HG03095 (cell line): ENCODE data around the gene BDH1.

Experiments
- ATAC-seq: cut with Tn5 transposase; IDR thresholded peaks from one replicate; pipeline ENCODE4 v1.9.1; 2021; ENCODE audit warnings: moderate library complexity; ENCODE audit not compliant: unreplicated experiment

BDH1 gene

DNA sequence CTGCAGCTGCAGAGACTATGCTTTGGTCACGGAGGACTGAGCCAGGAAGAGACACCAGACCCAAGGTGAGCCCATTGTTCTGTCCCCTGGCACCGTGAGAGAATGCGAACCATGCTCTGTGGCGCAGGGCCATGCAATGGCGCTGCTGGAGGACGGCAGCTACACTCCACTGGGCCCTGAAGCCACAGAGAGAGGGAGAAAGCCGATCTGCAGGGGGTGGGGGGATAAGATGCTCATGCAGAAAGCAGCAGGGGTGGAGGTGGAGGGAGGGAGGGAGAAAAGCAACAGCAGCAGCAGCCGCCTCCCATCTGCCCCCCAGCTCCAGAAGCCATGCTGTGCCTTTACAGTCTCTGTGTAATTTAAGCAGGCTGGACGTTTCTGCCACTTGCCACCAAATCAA, 5.3 kb downstream of the BDH1 start:
- no peak for ATAC-seq

DNA sequence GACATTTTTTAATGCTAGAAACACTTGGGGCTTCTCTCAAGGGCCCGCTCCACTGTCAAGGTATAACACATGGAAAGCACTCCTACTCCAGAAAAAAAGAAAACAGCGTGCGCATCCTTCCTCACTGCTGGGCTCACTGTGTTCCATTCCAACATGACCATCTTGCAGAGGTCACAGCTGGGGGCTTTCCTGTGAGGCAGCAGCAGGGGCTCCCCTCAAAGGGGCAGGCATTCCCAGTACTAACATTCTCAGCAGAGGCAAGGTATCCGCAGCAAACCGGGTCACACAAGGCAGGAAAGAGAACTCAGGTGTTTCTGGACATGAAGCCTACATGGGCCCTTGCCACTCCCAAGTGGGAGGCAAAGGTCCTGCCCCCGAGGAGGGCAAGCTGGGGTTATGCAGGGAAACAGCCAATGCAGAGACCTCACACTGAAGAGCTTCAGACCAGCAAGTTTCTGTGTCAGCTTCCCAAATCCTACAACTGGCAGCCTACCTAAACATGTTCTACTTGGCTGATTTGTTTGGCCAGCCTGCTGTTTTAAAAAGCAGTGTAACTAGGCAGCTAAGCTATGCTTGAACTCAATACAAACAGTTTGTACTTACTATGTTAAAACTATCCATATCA, 6.4 kb downstream of the BDH1 start:
- no peak for ATAC-seq

DNA sequence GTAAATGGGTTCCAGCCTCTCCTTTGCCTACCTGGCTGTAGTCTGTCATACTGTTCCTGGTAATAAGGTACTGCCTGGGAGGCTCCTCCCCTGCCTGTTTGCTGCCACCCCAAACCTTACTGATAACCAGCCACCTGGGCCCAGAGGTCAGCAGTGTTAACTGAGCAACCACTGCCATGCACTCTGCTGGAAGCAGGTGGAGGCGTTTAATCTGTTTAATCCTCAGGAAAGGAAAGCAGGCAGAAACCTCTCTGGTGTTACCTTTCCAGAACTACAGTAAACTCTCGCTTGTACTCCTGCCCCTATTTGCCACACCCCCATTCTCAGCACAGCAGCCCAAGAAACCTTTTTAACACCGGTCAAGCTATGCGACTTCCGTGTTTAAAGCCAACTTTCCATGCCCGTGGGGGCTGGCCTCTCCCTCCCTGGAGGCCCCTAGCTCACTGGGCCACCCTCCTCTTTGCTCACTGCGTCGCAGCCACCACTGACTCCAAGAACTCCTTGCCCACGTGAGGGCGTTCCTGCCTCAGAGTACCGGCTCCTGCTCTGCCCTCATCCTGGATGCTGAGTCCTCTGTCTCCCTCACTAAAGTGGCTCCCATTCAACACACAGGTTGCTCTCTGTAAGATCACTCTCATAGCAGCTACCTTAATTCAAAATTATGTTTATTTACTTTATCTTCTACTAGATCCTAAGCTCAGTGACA, 8.3 kb downstream of the BDH1 start:
- no peak for ATAC-seq

DNA sequence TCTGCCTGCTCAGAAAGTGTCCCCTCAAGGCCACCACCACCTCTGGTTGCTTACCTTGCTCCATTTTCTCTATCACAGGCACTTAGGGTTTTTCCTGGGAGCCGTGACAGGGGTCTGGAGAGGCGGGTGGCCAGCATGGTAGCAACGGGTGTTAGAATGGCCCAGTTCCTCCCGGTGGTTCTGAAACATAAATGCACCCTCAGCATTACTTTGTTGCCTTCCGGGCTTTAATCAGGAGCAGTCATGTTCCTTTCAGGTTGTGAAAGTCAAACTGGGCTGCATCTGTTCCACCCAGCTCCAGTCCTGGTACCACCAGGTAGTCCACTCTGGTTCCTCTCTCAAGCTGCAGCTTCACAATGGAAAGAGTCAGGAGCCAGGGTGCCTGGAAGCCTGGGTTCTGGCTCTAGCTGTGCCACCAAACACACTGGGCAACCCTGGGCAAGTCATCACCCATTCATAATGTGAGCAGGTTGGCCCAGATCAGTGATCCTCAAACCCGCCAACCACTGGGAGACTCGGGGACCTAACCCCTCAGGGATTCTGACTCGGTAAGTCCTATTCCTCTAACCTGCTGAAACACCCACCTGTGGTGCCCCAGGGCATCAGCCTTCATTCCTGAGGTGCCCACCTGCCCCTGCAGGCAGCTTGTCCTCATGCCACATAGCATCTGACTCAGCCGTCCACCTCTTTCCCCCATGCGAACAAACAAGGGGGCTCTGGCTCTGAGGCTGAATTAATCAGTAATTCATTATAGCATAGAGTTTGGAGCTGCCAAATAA, 9.3 kb downstream of the BDH1 start:
- no peak for ATAC-seq

DNA sequence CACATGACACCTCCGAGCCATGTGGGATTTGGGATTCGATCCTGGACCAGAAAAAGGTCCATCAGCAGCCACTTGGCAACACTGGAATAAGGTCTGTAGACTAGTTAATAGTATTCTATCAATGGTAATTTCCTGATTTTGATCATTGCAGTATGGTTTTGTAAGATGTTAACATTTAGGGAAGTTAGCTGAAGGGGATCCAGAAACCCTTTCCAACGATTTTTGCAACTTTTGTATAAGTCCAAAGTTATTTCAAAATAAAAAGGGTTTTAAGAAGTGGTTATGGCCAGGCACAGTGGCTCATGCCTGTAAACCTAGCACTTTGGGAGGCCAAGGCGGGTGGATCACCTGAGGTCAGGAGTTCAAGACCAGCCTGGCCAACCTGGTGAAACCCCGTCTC, 10.2 kb downstream of the BDH1 start:
- no peak for ATAC-seq

DNA sequence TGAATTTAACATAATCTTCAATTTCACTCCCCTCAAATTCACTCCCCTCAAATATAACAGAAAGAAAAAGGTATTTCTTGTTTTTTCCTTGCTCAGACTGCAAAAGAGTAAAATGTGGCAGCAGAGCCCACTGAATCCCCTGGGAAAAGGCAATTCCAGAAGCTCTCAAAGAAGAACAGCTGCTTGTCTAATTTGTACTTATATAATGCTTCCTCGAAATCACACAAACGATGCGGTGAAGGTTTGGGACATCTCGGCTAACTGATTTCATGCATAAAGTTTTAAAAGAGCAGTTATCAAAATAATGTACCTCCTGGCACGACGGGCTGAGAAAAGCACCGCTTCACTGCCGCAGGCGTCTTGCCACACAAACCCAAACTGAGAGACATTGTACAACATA, 10.7 kb downstream of the BDH1 start:
- ATAC-seq = no peak

DNA sequence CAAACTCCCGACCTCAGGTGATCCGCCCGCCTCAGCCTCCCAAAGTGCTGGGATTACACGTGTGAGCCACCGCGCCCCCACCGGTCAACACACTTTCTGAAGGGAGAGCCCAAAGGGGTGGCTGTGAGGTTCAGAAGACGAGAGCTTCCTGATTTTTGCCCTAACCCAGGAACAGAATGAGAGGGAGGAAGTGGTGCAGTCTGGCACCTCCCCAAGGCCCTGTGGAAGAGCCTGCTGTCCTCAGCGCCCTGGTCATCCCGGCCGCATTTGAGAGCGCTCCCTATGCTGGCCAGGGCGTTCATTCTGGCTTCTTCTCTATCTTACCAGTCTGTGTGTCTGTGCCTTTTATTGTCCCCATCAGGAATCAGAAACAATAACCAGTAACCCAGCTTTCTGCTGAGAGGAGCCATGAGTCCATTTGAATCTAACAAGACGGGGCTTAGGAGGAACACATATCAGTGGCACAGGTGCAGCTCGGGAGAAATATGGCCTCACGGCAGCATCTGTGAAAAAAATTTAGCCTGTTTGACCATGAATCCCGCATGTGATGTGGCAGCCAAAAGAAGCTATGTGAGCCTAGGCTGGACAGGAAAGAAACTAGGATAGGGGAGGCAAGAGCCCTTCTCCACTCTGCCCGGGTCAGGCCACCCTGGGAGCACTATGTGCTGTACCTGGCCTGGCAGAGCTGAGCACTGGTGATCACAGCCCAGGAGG, 12.9 kb downstream of the BDH1 start:
- no peak for ATAC-seq

DNA sequence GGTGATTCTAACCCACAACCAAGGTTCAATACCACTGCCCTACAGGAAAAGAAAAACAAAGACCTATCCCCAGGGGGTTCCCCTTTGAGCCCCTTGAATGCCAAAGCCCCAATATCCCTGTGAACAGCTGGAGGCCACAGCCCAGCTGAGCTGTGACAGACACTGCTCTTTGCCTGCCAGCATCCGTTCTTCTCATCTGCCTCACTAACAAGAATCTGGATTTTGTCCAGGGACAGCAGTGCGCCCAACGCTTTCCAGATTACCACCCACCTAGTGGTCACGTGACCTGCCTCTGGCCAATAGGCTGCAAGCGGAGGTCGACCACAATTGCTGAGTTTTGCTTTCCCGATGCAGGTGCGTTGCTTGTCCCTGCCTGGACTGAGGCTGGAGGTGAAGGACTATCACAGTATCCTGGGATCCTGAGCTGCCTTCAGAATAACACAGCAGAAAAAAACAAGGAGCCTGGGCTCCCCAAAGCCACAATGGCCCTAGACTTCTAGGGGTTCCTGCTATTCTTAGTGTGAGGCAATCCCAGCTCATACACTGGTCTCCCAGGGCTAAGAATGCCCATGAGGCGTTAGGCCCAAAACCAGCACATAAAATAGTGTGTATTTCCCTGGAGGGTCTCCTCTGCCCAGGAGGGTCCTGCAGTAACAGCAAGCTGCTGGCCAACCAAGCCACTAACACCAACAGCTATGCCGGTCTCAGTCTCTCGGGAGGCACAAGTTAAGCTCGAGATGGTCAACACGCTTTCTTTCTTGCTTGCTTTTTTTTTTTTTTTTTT, 13.8 kb downstream of the BDH1 start:
- no peak for ATAC-seq

DNA sequence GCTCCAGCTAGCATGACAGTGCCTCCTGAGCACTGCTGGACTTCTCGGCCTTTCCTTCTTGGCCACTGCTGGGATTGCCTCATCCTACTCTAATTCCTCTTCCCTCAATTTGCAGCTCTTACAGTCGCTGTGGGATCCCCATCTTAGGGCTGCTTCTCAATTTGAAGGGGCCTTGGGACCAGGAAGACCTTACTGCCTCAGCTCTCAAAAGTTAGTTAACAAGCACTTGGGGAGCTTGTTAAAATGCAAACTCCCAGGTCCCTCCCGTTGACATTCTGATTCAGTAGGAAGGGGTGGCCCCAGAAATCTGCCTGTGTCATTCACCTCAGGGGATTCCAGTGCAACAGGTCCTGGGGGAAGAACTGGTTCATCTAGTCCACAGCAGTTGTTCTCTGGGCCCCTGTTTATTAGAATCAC, 14.8 kb downstream of the BDH1 start:
- no peak for ATAC-seq

DNA sequence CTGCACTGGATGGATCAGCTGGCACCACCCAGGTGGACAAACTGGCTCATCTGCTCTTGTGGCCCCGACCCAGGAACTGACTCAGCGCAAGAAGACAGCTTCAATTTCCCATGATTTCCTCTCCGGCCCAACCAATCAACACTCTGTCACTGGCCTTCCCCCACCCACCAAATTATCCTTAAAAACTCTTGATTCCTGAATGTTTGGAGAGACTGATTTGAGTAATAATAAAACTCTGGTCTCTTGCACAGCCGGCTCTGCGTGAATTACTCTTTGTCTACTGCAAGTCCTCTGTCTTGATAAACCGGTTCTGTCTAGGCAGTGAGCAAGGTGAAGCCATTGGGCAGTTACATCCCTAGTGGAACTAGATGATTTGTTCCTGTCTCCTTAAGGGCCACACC, 16.1 kb downstream of the BDH1 start:
- ATAC-seq = no peak

DNA sequence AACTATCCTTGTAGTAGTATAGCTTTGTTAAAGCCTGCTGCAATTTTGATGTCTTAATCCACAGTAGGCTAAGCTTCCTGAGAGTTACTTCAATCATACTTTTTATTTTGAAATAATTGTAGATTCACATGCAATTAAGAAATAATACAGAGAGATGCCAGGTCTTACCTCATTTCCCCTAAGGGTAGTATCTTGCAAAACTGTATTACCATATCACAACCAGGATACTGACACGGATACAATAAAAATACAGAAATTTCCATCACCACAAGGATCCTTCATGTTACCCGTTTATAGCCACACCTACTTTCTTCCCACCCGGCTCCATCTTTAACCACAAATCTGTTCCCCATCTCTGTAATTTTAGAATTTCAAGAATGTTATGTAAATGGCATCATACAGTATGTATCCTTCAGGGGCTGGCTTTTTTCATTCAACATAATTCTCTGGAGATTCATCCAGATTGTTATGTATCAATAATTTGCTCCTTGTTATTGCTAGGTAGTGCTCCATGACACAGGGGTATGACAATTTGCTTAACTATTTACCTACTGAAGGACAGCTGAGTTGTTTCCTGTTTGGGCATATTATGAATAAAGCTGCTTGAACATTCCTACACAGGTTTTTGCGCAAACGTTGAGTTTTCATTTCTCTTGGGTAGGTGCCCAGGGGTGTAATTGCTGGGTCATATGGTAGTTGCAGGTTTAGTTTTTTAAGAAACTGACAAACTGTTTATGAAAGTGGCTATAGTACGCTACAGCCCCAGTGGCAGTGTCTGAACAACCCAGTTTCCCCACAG, 21.6 kb downstream of the BDH1 start:
- ATAC-seq = no peak

DNA sequence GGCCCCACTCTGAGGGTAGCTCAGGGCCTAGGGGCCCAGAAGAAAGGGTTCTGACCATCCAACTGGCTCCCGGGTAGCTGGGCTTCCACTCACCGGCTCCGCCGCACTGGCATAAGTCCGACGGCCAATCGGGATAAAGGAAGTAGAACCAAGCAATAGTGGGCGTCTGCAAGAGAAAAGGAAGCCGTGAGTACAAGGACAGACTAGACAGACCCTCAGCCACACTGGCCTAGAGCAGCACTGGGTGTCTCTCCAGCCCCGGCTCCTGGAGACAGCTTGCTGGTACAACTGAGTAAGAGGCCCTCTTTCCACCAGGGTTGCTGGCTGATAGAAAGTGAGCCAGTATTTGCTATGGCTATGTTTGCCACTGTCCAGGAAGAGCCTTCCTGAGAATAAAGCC, 22.4 kb downstream of the BDH1 start:
- ATAC-seq = no peak

DNA sequence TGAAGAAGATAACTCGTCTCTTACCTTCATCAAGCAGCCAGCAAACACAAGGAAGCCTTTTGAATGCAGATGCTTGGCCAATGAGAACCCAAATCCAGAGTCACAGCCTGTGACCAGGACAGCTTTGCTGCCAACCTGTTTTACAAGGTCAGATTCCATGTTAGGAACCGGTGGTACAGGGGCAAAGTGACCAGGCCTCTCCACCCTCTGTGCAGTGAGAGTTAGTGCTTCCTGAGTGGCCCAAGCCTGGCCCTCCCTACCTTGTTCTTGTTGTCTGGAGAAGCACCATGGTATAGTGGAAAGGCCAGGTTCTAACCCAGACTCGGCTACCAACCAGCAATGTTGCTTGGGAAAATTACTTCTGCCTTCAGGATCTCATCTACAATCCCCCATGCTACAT, 23.4 kb downstream of the BDH1 start:
- ATAC-seq = no peak

DNA sequence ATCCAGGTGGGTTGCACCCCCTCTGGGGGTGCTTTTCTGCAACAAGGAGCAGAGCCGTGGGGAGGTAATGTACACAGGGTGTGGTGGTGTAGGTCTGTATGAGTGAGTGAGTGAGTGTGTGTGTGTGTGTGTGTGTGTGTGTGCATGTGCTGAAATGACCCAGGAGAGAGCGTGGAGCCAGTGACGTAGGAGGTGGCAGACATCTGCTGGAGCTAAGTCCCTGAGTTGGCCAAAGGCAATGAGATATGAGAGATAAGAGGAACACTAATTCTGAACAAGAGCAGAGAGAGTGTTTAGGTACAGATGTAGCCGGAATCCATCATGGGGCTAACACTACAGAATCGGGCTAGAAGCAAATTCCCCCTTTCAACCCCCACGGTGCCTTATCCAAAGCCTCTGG, 27.6 kb downstream of the BDH1 start:
- ATAC-seq = no peak

DNA sequence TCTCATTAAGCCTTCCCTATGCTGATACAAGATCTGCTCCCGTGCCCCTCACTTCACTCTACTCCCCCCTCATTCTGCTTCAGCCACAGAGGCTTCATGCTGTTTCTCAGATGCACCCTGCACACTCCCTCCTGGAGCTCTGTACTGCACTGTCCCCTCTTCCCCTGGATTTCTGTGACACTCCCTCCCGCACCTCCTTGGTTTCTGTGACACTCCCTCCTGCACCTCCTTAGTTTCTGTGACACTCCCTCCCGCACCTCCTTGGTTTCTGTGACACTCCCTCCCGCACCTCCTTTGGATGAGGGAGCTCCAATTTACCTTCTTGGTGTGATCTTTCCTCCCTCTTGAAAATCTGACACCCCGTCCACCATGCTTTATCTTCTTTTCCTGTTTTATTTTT, 28.2 kb downstream of the BDH1 start:
- ATAC-seq = no peak

DNA sequence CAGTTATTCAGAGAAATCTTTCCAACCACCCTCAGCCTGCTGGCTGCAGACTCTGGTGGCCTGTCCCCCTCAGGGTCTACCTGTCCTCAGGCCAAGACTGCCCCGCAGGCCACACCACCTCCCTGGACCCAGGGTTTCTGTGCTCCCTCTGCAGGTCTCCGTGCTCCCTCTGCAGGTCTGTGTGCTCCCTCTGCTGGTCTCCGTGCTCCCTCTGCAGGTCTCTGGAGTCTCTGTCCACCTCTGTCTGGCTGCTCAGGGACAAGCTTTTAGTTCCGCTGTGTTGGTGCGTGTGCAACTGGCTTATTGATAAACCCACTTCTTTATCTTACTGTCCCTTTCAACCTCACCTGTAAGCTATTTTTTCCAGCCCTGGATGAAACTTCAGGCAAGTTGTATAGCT, 30.1 kb downstream of the BDH1 start:
- ATAC-seq = no peak

DNA sequence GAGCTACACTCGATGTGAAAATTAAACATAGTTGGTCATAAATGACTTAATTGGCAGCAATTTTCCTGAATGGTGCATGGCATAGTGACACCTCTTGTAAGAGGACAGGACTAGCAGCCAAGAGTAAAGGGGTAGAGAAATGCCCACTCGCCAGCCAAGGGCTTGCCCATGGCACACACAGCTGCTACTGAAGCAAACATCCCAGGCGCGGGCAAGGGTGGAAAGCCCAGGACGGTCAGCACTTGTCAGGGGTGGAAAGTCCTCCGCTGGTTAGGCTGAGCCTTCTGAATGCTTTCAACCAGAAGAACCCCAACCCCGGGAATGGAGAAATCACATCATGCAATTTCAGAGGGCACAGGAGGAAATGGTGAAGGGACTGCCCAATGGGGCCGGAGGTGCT, 31.6 kb downstream of the BDH1 start:
- no peak for ATAC-seq

DNA sequence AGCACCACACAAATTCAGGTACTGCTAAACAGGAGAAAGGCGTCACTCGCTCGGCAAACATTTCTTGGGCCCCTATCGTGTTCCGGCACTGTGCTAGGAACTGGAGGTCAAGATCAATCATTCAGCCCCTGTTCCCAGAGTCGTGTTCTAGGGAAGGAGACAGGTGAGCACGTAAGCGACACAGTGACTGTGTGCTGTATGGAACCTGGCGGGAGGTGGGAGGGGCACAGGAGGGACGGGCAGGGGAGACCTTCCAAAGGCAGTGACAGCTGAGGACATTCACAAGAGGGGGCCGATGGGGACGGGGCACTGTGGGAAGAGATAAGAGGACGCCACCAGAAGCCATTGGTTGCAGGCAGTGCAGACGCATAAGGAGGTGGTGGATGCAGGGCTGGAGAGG, 32.2 kb downstream of the BDH1 start:
- ATAC-seq = no peak

DNA sequence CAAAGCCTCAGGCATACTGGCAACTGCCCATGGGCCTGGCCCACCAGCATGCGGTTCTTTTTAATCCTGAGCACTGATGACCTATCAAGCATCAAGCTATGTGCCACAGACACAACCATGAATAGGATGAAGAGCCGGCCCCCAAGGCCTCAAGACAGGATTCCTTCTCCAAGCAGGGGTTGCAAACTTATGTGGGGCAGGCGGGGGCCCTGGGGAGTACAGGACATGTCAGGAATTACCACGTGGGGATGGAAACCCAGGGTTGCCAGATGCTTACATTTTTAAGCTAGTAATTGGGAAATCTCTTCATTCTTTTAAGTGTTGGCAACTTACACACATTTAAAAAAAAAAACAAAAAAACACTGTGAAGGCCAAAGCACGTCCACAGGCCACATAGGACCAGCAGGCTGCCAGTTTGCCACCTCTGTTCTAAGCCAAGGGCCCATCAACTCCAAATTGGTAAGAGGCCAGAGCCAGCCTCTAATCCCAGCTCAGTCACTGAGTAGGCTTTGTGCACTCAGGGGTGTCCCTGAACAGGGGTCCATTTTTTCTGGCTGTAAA, 32.8 kb downstream of the BDH1 start:
- ATAC-seq = no peak
